Measurements from ENCODE around the gene WEE1.

DNA sequence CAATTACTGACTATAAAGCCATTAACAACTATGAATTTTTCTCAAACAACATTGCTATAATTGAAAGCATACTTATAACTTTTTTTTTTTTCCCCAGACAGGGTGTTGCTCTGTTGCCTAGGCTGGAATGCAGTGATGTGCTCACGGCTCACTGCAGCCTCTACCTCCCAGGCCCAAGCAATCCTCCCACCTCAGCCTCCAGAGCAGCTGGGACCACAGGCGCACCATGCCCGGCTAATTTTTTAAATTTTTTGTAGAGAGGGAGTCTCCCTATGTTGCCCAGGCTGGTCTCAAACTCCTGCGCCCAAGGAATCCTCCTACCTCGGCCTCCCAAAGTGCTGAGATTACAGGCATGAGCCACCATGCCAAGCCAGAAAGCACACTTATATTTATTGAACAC is 6.1 kb upstream of the WEE1 start:
- TF ChIP-seq POLR2A (IDR thresholded peaks at IDR 0.05; ENCODE audit: low read length) (no peak), GATA1 (IDR thresholded peaks at IDR 0.05; ENCODE audit: low read depth, low read length) (no peak)

All from erythroblast (primary cell).